OCI-LY3 (cell line): ENCODE results near the gene MLPH.

Experiments
- CTCF ChIP-seq: fragments of 200-600, 300-600 bp; sonication (generic); IDR thresholded peaks from 2 replicates; pipeline ENCODE4 v1.5.1; 2014; ENCODE audit warnings: antibody characterized with exemption, low read length, low read depth
- EZH2phosphoT487 ChIP-seq: fragments of 200-600 bp; shearing (Covaris generic); IDR thresholded peaks from 2 replicates; pipeline ENCODE4 v1.6.1; 2018; ENCODE audit warnings: antibody characterized with exemption, mixed run types, low read depth

- TF ChIP-seq CTCF: no peak
- no peak for TF ChIP-seq EZH2phosphoT487
Measured at GRCh38 chr2:237450583-237450982, 36.5 kb upstream of the MLPH start.
